ENCODE data around the gene MKS1. TPM values are rescaled to one million over a fixed set of nuclear protein-coding genes. Genes with fewer than 3 reads are reported as not detected.

Gene MKS1
- total RNA-seq, 1 experiment from 2014 or later = 24.8 TPM

DNA sequence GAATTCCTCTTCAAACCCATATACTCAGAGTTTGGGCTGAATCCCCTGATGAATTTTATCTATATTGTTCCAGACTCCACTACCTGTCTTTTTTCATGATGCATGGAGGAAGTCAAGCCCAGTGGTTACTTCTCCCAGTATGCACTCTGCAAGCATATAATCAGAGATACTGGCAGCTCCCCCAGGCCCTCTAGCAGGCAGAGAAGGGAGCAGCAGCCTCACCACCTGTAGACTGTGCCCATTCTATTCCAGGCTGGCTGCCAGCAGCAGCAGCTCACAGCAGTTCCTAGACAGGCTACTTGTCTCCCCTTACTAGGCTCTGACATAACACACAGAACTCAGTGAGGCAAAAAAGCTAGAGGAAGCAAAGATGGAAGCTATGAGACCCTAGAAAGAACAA lies 3.4 kb downstream of the MKS1 start:
- Histone ChIP-seq H3K9ac (ENCODE audit: extremely low read depth, insufficient read length, low read length) (no peak overlapping the region), H2BK5ac (ENCODE audit: insufficient read length, low read length) (no peak overlapping the region), H3K56ac (ENCODE audit: insufficient read length, low read depth, low read length) (no peak overlapping the region), H2BK120ac (ENCODE audit: low read depth, low read length, poor library complexity, severe bottlenecking) (no peak overlapping the region), H4K5ac (ENCODE audit: insufficient read length, low read depth, low read length) (no peak overlapping the region), H4K20me1 (ENCODE audit: control insufficient read depth, insufficient read depth, insufficient read length) (no peaks in the 10 kb centered on the region), H2BK12ac (ENCODE audit: insufficient read length, low read depth, low read length) (no peak overlapping the region), H3K4ac (ENCODE audit: low read depth, low read length) (no peak overlapping the region), H3K23me2 (ENCODE audit: insufficient read length, low read depth, low read length, poor library complexity, severe bottlenecking) (peaks cover 7% of the 10 kb centered on the region), H2BK20ac (ENCODE audit: low read depth, low read length, poor library complexity, severe bottlenecking) (no peak overlapping the region), H3K79me1 (ENCODE audit: insufficient read depth, low read depth, low read length, poor library complexity, severe bottlenecking) (no peaks in the 10 kb centered on the region), H2AK5ac (ENCODE audit: insufficient read length, low read length) (no peak overlapping the region), H3K18ac (ENCODE audit: insufficient read length, low read depth, low read length) (no peak overlapping the region), H3K27me3 (ENCODE audit: insufficient read depth, low read length) (no peaks in the 10 kb centered on the region), H4K91ac (ENCODE audit: insufficient read length, low read depth, low read length) (no peak overlapping the region), H3K4me2 (ENCODE audit: insufficient read depth, insufficient read length, low read length) (no peak overlapping the region), H2BK15ac (ENCODE audit: low read depth, low read length) (no peak overlapping the region), H4K8ac (replicated peaks; ENCODE audit: insufficient read length, low read depth, low read length) (no peak overlapping the region), H3T11ph (ENCODE audit: low read length) (no peak overlapping the region), H3K14ac (ENCODE audit: insufficient read depth, low read length) (no peak overlapping the region), H3K9me3 (ENCODE audit: control insufficient read depth, low read depth, low read length) (no peaks in the 10 kb centered on the region), H3K27ac (ENCODE audit: insufficient read length, low read depth, low read length) (no peak overlapping the region), H3K4me1 (ENCODE audit: insufficient read depth, low read length) (no peaks in the 10 kb centered on the region), H2AFZ (ENCODE audit: low read length) (no peak overlapping the region), H3K79me2 (ENCODE audit: insufficient read depth, low read length) (no peaks in the 10 kb centered on the region), H3K23ac (ENCODE audit: insufficient read length, low read depth, low read length) (no peak overlapping the region)
- Mint-ChIP-seq H3K27me3 (ENCODE audit: low read depth) (peaks cover 5% of the 10 kb centered on the region; the same call in 1 of the 2 replicates), H3K4me1 (peaks cover 9 to 13% of the 10 kb centered on the region in 2 experiments), H3K9me3 (no peaks in the 10 kb centered on the region; a peak in 1 of 5 replicates), H3K27ac (no peak overlapping the region), H3K4me3 (no peak overlapping the region), H3K36me3 (ENCODE audit: insufficient read depth in 1 of 3, low read depth in 3 of 3) (peaks cover 0 to 30% (median 27%) of the 10 kb centered on the region in 3 experiments; a peak in 5 of 7 replicates)
- DNase-seq = no peak
- TF ChIP-seq, protein P1, sequence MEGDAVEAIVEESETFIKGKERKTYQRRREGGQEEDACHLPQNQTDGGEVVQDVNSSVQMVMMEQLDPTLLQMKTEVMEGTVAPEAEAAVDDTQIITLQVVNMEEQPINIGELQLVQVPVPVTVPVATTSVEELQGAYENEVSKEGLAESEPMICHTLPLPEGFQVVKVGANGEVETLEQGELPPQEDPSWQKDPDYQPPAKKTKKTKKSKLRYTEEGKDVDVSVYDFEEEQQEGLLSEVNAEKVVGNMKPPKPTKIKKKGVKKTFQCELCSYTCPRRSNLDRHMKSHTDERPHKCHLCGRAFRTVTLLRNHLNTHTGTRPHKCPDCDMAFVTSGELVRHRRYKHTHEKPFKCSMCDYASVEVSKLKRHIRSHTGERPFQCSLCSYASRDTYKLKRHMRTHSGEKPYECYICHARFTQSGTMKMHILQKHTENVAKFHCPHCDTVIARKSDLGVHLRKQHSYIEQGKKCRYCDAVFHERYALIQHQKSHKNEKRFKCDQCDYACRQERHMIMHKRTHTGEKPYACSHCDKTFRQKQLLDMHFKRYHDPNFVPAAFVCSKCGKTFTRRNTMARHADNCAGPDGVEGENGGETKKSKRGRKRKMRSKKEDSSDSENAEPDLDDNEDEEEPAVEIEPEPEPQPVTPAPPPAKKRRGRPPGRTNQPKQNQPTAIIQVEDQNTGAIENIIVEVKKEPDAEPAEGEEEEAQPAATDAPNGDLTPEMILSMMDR (conservative IDR thresholded peaks at IDR 0.05) = no peak
